SK-N-SH treated with all-trans-retinoic acid at 6 μM for 48 hours (cell line): Measurements from ENCODE around the gene BIN1.

Source experiments
- ATAC-seq: fragments of 200-7000 bp; cut with Tn5 transposase; 3 replicates; pipeline ENCODE4 v1.9.1; 2020; ENCODE audit warnings: mild to moderate bottlenecking, moderate library complexity
- CREB5 ChIP-seq: fragments of 250-450 bp; sonication (Bioruptor Pico); IDR thresholded peaks from 2 replicates; pipeline ENCODE4 v1.5.1; 2020; ENCODE audit warnings: low read depth, mild to moderate bottlenecking, moderate library complexity
- CSDC2 ChIP-seq: fragments of 250-450 bp; sonication (Bioruptor Pico); IDR thresholded peaks from 2 replicates; pipeline ENCODE4 v1.5.0; 2020; ENCODE audit warnings: mild to moderate bottlenecking, moderate library complexity
- GLIS3 ChIP-seq: fragments of 250-450 bp; sonication (Bioruptor Pico); IDR thresholded peaks from 2 replicates; pipeline ENCODE4 v1.5.0; 2020; ENCODE audit warnings: mild to moderate bottlenecking, moderate library complexity
- OSR1 ChIP-seq: fragments of 250-450 bp; sonication (Bioruptor Pico); IDR thresholded peaks from 2 replicates; pipeline ENCODE4 v1.8.0; 2022; ENCODE audit warnings: moderate library complexity, mild to moderate bottlenecking, inconsistent platforms
- PATZ1 ChIP-seq: fragments of 250-450 bp; sonication (Bioruptor Pico); IDR thresholded peaks from 2 replicates; pipeline ENCODE4 v1.8.0; 2020; ENCODE audit warnings: mild to moderate bottlenecking, moderate library complexity, borderline replicate concordance
- PPARA ChIP-seq: fragments of 250-450 bp; sonication (Bioruptor Pico); IDR thresholded peaks from 2 replicates; pipeline ENCODE4 v1.5.0; 2020; ENCODE audit warnings: mild to moderate bottlenecking, borderline replicate concordance
- RARB ChIP-seq: fragments of 250-450 bp; sonication (Bioruptor Pico); IDR thresholded peaks from 2 replicates; pipeline ENCODE4 v1.8.0; 2021; ENCODE audit warnings: mild to moderate bottlenecking, moderate library complexity
- SNAI2 ChIP-seq: fragments of 250-450 bp; sonication (Bioruptor Pico); IDR thresholded peaks from 2 replicates; pipeline ENCODE4 v1.5.0; 2020; ENCODE audit warnings: mild to moderate bottlenecking, moderate library complexity
- TSHZ2 ChIP-seq: fragments of 250-450 bp; sonication (Bioruptor Pico); IDR thresholded peaks from 2 replicates; pipeline ENCODE4 v1.5.0; 2020; ENCODE audit warnings: mild to moderate bottlenecking, moderate library complexity
- ZFP30 ChIP-seq: fragments of 450-650 bp; formaldehyde crosslinking; IDR thresholded peaks from 2 replicates; pipeline ENCODE4 v1.5.0; 2022; ENCODE audit warnings: mild to moderate bottlenecking, moderate library complexity

BIN1 gene

GRCh38 chr2:126998486-126998885, 108.5 kb downstream of the BIN1 start:
- TF ChIP-seq PATZ1 (CRISPR knock-in tag), result no peak
- no peak for TF ChIP-seq SNAI2
- no peak for TF ChIP-seq OSR1 (CRISPR knock-in tag)
- no peak for TF ChIP-seq CREB5
- TF ChIP-seq ZFP30 (CRISPR knock-in tag), result no peak
- no peak for TF ChIP-seq GLIS3 (CRISPR knock-in tag)
- TF ChIP-seq TSHZ2, result no peak
- TF ChIP-seq RARB (CRISPR knock-in tag), result no peak
- TF ChIP-seq PPARA (CRISPR knock-in tag), result no peak
- TF ChIP-seq CSDC2 (CRISPR knock-in tag), result no peak
- ATAC-seq, result no peak
